Smooth muscle cell (in vitro differentiated cells): ENCODE data around the gene ZNF511. TPM values are rescaled to one million over a fixed set of nuclear protein-coding genes. Genes with fewer than 3 reads are reported as not detected.

Source experiments
- DNase-seq: peaks from one replicate; lab custom pipeline; 2025; ENCODE audit not compliant: unreplicated experiment; lab: John Stamatoyannopoulos, UW
- H2AFZ ChIP-seq: fragments of 200-600 bp; sonication (generic); 2 replicates; pipeline ENCODE4 v1.6.0; 2016; ENCODE audit warnings: antibody characterized with exemption, low read depth, mild to moderate bottlenecking
- H3F3A ChIP-seq: fragments of 200-600 bp; sonication (generic); 2 replicates; pipeline ENCODE4 v1.6.0; 2017; ENCODE audit warnings: antibody characterized with exemption, low read depth
- H3K27ac ChIP-seq: fragments of 200-600 bp; sonication (generic); 2 replicates; pipeline ENCODE4 v1.5.1; 2016; ENCODE audit warnings: low read depth, mild to moderate bottlenecking
- H3K27me3 ChIP-seq: fragments of 200-600 bp; sonication (generic); 2 replicates; pipeline ENCODE4 v1.6.1; 2016; ENCODE audit warnings: low read depth, mild to moderate bottlenecking
- H3K36me3 ChIP-seq: fragments of 200-600 bp; sonication (generic); 2 replicates; pipeline ENCODE4 v1.5.1; 2016; ENCODE audit warnings: low read depth
- H3K4me1 ChIP-seq: fragments of 200-600 bp; sonication (generic); 2 replicates; pipeline ENCODE4 v1.5.1; 2016; ENCODE audit warnings: low read depth
- H3K4me2 ChIP-seq: fragments of 200-600 bp; sonication (generic); 2 replicates; pipeline ENCODE4 v1.6.0; 2016; ENCODE audit warnings: mild to moderate bottlenecking
- H3K4me3 ChIP-seq: fragments of 200-600 bp; sonication (generic); 2 replicates; pipeline ENCODE4 v1.5.1; 2016; ENCODE audit warnings: mild to moderate bottlenecking
- H3K79me2 ChIP-seq: fragments of 200-600 bp; sonication (generic); 2 replicates; pipeline ENCODE4 v1.6.0; 2016; ENCODE audit warnings: low read depth, mild to moderate bottlenecking
- H3K9ac ChIP-seq: fragments of 200-600 bp; sonication (generic); 2 replicates; pipeline ENCODE4 v1.6.0; 2016; ENCODE audit warnings: low read depth
- H3K9me3 ChIP-seq: fragments of 200-600 bp; sonication (generic); replicated peaks from 2 replicates; pipeline ENCODE4 v1.5.1; 2016; ENCODE audit warnings: low read depth
- H4K20me1 ChIP-seq: fragments of 200-600 bp; sonication (generic); 2 replicates; pipeline ENCODE4 v1.6.0; 2016; ENCODE audit warnings: low read depth
- WGBS: methylation state at CpG from one replicate; pipeline ENCODE4 v1.1.7; 2016; ENCODE audit warnings: low lambda C conversion rate; 5-methylcytosine and 5-hydroxymethylcytosine counted together
- polyA plus RNA-seq: library from polyadenylated mRNA; unstranded; fragments of >200 nt; fragmentation: Nextera tagmentation; extraction: Ambion mirVana; gene quantifications from 2 replicates; pipeline ENCODE4 v1.2.1, GENCODE V29; 2016
- total RNA-seq: library from RNA; depleted of rRNA; stranded (reverse); fragments of >200 nt; gene quantifications from 2 replicates; pipeline ENCODE4 v1.2.3, GENCODE V29; 2014
- TF ChIP-seq, protein P1 (sequence below): fragments of 200-600 bp; sonication (generic); IDR thresholded peaks from 2 replicates; pipeline ENCODE4 v1.5.1; 2017; ENCODE audit warnings: borderline replicate concordance, mild to moderate bottlenecking, antibody characterized with exemption; ENCODE audit not compliant: insufficient read depth, poor library complexity, severe bottlenecking

Gene ZNF511
- total and polyA plus RNA-seq, 2 experiments from 2014 or later, result 20.0 to 52.3 TPM

DNA sequence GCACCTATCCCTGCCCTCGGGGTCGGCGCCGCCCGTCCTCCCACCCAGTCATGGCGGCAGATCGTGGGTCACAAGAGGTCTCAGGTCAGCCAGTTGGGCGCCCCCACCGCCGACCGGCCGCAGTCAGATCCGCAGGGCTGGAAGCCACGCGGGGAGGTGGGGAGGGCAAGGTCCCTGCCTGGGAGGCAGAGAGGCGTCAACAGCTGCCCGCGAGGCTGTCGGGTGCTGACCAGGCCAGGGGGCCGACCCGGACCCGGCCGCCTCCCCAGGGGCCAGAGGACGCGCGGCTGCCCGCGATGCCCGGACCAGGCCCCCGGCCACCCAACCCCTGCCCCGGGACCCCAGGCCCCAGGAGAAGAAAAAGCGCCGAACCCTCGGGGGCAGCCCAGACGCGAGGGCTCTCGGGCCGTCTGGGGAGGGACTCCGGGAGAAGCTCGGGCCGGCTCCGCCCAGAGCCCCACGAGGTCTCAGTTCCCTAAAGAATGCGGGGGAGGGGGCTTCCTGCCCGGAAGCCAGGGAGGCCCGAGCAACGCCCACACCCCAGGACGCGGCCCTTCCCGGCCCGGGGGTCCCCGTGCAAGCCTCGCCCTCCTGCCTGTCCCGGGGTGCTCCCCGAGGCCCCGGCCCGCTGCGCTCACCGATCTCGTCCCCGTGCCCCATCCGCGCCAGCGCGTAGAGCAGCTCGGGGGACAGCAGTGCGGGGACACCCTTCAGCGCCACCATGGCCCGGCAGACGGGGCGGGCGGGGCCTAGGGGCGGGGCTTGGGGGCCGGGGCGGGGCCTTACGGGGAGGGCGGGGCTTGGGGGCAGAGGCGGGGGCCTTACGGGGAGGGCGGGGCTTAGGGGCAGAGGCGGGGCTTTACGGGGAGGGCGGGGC lies 48.8 kb downstream of the ZNF511 start, which contains the start of gene FUOM:
Gene FUOM (minus strand): TSS at position 735 of the 877 bp plus-strand sequence. CDS start 12 bp downstream, at position 723.
- WGBS, result under 1% methylated on average over 32 of the region's 83 CpGs
- no peaks in the 10 kb centered on the region for H3F3A ChIP-seq
- peak within 1 kb of the TSS; percentile 61 for H3K4me3 ChIP-seq
- no peaks in the 10 kb centered on the region for H3K27me3 ChIP-seq
- TF ChIP-seq, protein P1, sequence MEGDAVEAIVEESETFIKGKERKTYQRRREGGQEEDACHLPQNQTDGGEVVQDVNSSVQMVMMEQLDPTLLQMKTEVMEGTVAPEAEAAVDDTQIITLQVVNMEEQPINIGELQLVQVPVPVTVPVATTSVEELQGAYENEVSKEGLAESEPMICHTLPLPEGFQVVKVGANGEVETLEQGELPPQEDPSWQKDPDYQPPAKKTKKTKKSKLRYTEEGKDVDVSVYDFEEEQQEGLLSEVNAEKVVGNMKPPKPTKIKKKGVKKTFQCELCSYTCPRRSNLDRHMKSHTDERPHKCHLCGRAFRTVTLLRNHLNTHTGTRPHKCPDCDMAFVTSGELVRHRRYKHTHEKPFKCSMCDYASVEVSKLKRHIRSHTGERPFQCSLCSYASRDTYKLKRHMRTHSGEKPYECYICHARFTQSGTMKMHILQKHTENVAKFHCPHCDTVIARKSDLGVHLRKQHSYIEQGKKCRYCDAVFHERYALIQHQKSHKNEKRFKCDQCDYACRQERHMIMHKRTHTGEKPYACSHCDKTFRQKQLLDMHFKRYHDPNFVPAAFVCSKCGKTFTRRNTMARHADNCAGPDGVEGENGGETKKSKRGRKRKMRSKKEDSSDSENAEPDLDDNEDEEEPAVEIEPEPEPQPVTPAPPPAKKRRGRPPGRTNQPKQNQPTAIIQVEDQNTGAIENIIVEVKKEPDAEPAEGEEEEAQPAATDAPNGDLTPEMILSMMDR, result no peak
- H3K9ac ChIP-seq, result peak within 1 kb of the TSS; percentile 78
- H2AFZ ChIP-seq, result peak within 1 kb of the TSS; percentile 89
- no peaks in the 10 kb centered on the region for H3K4me1 ChIP-seq
- H3K27ac ChIP-seq, result no peak within 1 kb of the TSS
- H3K4me2 ChIP-seq, result peak within 1 kb of the TSS; percentile 90
- no peaks in the 10 kb centered on the region for H3K36me3 ChIP-seq
- H4K20me1 ChIP-seq, result peaks cover 19% of the 10 kb centered on the region
- H3K79me2 ChIP-seq, result no peaks in the 10 kb centered on the region
- DNase-seq, result peak; percentile 37
- H3K9me3 ChIP-seq, result no peaks in the 10 kb centered on the region

DNA sequence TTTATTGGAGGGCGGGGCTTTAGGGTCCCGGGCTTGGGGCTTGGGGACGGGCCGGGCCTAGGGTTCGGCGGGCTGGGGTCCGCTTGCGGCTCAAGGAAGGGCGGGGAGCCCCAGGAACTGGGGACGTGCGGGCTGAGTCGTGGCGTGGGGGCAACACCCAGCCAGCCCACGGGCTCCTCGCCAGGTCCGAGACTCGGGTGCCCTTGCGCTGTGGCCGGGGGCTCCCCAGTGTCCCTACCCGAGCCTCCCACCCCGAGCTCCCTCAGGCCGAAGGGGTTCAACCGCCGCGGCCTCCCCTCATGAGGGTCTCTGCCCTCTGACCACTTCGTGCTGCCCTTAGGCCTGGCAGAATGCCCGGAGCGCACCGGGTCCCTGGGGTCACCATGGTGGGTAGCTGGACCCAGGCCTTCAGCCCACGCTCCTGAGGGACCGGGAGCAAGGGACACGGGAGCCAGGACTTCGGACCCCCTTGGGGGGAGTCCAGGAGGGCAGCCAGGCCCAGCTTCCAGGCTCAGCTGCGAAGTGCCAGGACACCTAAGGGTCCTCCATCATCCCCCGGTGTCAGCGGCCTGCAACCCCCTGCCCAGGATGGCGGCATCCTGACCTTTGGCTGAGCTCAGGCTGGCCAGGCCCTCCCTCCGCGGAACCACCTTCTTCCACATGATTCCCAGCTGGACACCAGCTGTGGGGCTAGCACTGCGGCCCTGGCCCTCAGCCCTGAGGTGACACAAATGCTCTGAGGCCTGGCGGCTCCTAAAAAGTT lies 49.6 kb downstream of the ZNF511 start:
- no peak for DNase-seq
- Histone ChIP-seq H3K79me2 (no peaks in the 10 kb centered on the region), H3F3A (no peaks in the 10 kb centered on the region), H3K27ac (no peak overlapping the region), H2AFZ (no peak overlapping the region), H4K20me1 (peaks cover 19% of the 10 kb centered on the region), H3K9ac (no peak overlapping the region), H3K27me3 (no peaks in the 10 kb centered on the region), H3K4me2 (no peak overlapping the region), H3K36me3 (no peaks in the 10 kb centered on the region), H3K9me3 (no peaks in the 10 kb centered on the region), H3K4me1 (no peaks in the 10 kb centered on the region), H3K4me3 (no peak overlapping the region)
- WGBS, result 97% methylated on average over 29 of the region's 41 CpGs
- TF ChIP-seq, protein P1, result no peak

DNA sequence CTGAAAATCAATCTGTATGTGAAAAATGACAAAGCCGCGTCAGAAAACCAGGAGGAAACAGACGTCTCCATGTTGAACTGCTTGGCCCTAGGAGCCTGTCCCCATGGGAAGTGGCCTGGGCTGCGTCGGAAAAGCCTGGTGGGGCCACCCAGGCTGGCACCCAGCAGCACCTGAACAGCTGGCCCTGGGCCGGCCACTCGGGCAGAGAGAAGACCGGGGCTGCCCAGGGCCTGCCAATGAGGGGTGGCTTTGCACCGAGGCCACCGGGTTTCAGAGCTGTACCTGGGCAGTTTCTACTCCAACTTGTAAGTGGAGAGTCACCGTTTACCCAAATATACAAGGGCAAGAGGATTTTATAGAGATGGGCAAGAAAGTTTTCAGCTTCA lies 50.2 kb downstream of the ZNF511 start:
- Histone ChIP-seq H3K9ac (no peak overlapping the region), H3K79me2 (no peaks in the 10 kb centered on the region), H3K36me3 (no peaks in the 10 kb centered on the region), H2AFZ (no peak overlapping the region), H3K4me3 (no peak overlapping the region), H3K4me1 (no peaks in the 10 kb centered on the region), H3F3A (no peaks in the 10 kb centered on the region), H3K27ac (no peak overlapping the region), H3K4me2 (no peak overlapping the region), H3K27me3 (no peaks in the 10 kb centered on the region), H4K20me1 (peaks cover 19% of the 10 kb centered on the region), H3K9me3 (no peaks in the 10 kb centered on the region)
- no peak for DNase-seq
- WGBS, result 99% methylated on average over 11 of the region's 11 CpGs
- TF ChIP-seq, protein P1, result no peak
